Astrocyte of the spinal cord (primary cell): ENCODE measurements around the gene KRT86.
"Not testable (repeated sequence)": the region's sequence is repeated elsewhere in the genome, so short reads cannot be mapped to it uniquely, and the experiment has no call there.

Experiments
- DNase-seq: peaks from one replicate; pipeline ENCODE4 v3.0.0; 2011; ENCODE audit warnings: low read depth, low spot score
- H3K4me3 ChIP-seq: 2 replicates; pipeline ENCODE4 v1.5.1; 2011; ENCODE audit warnings: low read depth, mild to moderate bottlenecking, low read length, moderate library complexity
- CTCF ChIP-seq: IDR thresholded peaks from 2 replicates; pipeline ENCODE4 v1.5.1; 2012; ENCODE audit warnings: low read depth, mild to moderate bottlenecking, low read length, inconsistent platforms
- in situ Hi-C: cut with HindIII; loops from 2 replicates; pipeline ENCODE4 v1.10.0; 2017; ENCODE audit warnings: low sequenced_read_pairs

KRT86 gene

GRCh38 chr12:52238916-52239646, 35.4 kb upstream of the KRT86 start:
- H3K4me3 ChIP-seq: no peak overlapping the region
- DNase-seq: no peak
- TF ChIP-seq CTCF: no peak
- in situ Hi-C loops: no loop called here

GRCh38 chr12:52239767-52240166, 34.7 kb upstream of the KRT86 start:
- DNase-seq: no peak
- TF ChIP-seq CTCF: no peak
- in situ Hi-C loops: no loop called here
- no peak overlapping the region for H3K4me3 ChIP-seq

- not testable (repeated sequence) for DNase-seq
Measured at GRCh38 chr12:52240247-52240646, 34.2 kb upstream of the KRT86 start.

DNA sequence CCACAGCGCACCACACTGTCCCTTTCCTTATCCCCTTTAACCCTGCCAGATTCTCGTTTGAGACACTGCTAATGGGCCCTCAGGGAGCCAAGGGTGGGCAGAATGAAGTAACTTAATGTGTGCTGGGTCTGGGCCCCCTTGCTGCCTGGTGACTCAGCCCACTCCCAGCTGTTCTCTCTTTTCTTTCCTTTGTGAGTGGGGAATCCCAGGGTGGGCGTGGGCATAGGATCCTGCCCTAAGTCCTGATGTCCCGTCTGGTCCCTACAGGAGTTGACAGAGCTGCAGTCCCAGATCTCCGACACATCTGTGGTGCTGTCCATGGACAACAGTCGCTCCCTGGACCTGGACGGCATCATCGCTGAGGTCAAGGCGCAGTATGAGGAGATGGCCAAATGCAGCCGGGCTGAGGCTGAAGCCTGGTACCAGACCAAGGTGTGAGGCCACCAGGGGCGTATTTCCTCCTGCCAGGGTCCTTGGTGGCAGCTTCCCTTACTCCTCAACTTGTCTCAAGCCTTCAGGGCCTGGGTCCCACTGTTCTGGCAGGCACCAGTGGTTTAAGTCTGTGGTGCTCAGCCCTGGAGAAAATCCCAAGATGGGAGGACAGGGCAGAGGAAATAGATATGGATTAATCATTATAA, 33.1 kb upstream of the KRT86 start:
- H3K4me3 ChIP-seq: no peak overlapping the region
- no peak for TF ChIP-seq CTCF
- in situ Hi-C loops: no loop called here
- no peak for DNase-seq

More at GRCh38 chr12:52240247-52240646, 34.2 kb upstream of the KRT86 start:
- in situ Hi-C loops, H3K4me3 ChIP-seq: not testable (repeated sequence)

DNA sequence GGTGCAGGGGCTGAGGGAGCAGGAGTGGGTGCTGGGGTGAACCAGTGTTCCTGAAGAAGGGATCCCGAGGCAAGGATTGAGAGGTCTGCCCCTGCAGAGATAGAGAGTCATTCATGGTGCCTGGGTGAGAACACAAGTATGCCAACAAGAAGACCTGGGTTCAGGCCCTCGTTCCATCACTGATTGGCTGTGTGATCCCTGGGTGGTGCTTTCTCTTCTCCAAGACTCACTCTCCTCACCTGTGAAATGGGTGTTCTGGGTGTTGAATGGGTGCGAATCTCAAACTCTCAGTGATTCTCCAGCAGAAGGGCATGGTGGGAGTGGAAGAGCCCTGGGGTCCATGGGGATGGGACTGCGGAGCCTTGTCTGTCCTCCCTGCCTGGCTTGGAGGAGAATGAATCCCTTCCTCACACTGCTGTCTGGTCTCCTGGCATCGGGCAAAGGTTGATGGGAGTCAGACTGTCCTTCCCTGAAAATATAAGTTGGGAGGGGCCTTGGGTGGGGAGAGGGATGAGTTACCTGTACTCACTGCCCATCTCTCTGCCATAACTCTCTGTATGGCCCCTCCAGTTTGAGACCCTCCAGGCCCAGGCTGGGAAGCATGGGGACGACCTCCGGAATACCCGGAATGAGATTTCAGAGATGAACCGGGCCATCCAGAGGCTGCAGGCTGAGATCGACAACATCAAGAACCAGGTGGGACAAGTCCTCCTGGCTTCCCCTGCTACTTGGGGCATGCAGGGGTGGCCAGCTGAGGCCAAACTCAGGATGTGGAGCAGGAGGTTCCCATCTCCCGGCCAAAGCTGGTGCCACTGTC, 31.8 kb upstream of the KRT86 start:
- in situ Hi-C loops: no loop called here
- TF ChIP-seq CTCF: no peak
- DNase-seq: no peak
- no peak overlapping the region for H3K4me3 ChIP-seq

DNA sequence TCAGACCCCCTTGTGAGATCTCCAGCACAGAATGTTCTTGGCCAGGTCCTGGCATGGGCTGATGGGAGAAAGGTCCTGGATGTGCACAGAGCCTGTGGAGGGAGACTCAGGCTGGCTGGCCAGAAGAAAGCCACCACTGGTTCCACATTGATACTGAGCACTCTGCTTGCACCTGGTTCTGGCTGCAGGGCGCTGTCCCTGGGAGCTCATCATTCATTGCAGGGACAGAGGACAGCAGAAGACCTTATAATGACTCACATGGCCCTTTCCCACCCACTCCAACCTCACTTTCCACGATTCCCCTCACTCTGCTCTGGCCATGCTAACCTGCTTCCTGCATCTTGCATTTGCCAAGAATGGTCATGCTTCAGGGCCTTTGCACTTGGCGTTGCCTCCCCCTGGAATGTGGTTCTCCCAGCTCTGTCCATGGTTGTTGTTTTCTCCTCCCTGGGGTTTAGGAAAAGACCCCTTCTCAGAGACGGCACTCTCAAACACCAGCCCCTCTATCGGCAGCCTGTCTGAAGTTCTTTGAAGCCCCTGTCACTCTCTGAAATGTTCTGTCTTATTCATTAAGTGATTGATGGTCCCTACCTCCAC, 31.1 kb upstream of the KRT86 start:
- H3K4me3 ChIP-seq: no peak overlapping the region
- TF ChIP-seq CTCF: no peak
- DNase-seq: no peak

More for the DNA sequence above, 31.1 kb upstream of the KRT86 start:
- in situ Hi-C loops: no loop called here
